ENCODE results near the gene PRDM16.

- no peak for TF ChIP-seq CTCF (IDR thresholded peaks at IDR 0.05)
- no peak for TF ChIP-seq POLR2A (IDR thresholded peaks at IDR 0.05)
These were observed 362.7 kb downstream of the PRDM16 start for GRCh38 chr1:3431686-3432085.

All from thyroid gland (tissue), 4 donors.